Fibroblast of gingiva (primary cell): ENCODE data around the gene MRPL1.
A peak's percentile ranks its signal among the peaks of the same experiment; 100 is the strongest.
"Not testable (repeated sequence)": the region's sequence is repeated elsewhere in the genome, so short reads cannot be mapped to it uniquely, and the experiment has no call there.

ENCODE experiments used
- DNase-seq: peaks from one replicate; pipeline ENCODE4 v3.0.0-alpha.2; 2011; ENCODE audit warnings: low read depth

Gene MRPL1

DNA sequence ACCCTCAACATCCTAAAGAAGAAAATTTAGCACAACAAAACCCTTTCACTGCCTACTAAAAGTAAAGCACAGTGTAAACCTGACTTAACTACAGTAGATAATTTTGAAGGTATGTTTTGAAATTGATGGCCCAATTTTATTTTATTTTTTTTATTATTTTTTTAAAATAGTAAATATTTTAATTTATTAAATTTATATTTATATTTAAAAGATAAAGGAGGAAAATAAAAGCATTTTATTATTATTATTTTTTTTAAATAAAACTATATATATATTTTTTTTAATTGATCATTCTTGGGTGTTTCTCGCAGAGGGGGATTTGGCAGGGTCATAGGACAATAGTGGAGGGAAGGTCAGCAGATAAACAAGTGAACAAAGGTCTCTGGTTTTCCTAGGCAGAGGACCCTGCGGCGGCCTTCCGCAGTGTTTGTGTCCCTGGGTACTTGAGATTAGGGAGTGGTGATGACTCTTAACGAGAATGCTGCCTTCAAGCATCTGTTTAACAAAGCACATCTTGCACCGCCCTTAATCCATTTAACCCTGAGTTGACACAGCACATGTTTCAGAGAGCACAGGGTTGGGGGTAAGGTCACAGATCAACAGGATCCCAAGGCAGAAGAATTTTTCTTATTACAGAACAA, 120.4 kb downstream of the MRPL1 start:
- not testable (repeated sequence) for DNase-seq

DNA sequence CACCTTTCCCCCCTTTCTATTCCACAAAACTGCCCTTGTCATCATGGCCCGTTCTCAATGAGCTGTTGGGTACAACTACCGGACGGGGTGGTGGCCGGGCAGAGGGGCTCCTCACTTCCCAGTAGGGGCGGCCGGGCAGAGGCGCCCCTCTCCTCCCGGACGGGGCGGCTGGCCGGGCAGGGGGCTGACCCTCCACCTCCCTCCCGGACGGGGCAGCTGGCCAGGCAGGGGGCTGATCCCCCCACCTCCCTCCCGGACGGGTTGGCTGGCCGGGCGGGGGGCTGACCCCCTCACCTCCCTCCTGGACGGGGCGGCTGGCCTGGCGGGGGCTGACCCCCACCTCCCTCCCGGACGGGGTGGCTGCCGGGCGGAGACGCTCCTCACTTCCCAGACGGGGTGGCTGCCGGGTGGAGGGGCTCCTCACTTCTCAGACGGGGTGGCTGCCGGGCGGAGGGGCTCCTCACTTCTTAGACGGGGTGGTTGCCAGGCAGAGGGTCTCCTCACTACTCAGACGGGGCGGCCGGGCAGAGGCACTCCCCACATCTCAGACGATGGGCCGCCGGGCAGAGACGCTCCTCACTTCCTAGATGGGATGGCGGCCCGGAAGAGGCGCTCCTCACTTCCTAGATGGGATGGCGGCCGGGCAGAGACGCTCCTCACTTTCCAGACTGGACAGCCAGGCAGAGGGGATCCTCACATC, 121.1 kb downstream of the MRPL1 start:
- not testable (repeated sequence) for DNase-seq

DNA sequence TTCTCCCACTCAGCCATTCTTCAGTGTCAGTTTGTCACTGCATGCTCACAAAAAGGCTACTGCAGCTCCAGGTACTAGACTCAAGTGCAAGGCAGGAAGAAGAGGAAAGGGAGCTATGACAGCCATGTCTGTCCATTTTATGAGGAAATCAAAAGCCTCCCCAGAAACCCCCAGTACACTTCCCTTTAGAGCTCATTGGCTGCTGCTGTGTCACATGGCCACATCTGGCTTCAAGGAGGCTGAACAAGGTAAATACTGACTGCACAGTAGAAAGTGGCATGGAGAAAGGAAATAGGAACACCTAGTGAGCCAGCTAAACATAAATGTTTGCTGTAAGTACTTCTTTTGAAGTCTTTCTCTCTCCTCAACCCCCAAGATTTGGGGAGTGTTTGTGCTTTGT, 127.3 kb downstream of the MRPL1 start:
- no peak for DNase-seq

DNA sequence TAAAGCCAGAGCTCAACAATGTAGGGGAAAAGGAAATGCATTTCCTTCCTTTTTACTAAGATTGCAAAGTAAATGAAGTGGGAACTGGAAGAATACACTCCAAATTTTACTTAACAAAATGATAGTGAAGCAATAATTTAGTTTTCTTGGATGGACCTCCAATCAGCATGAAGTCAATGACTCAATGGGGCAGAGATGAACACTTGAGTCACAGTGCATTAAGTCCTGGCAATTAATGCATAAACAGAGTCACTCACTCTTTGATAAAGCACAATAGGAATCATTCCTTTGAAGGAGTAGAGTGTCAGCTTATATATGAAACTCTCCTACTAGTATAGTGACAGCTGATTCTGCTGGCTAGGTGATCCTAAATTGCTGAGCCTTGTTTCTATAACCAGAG, 127.8 kb downstream of the MRPL1 start:
- no peak for DNase-seq

DNA sequence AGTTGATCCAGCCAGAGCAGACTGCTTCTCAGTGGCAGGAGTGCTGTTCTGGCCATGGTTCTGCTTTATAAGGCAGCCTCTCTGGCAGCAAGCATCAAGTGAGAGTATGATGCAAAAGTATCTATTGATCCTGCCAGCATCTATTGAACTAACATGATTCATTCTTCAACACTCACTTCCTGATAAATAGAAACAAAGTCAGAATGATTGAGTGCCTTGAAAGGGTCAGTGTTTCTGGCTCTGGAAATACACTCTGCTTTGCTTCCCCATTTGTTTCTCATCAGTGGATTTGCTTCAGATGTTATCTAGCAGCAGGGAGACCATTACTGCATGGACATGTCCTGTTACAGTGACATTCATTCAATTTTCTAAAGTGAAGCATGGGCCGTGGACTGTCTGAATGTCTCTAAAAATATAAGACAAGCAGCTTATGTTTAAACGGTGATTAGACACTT, 128.3 kb downstream of the MRPL1 start:
- no peak for DNase-seq

DNA sequence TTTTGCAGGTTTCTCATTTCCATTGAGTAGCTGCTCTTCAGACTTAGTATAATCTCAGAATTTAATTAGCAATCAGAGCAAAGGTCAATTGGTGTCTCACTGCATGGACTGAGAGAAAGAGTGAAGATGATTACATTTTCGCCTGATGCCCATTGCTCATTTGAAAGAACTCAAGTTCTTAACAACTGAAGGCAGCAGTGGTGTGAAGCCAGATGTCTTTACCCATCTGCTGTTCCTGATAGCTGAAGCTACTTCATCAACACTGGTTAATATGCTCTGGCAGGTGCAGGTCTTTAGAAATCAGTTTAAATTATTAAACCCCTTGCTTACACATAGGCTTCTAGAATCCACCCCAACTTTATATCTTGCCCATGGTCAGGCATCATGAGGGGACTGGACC, 130.0 kb downstream of the MRPL1 start:
- DNase-seq = no peak

DNA sequence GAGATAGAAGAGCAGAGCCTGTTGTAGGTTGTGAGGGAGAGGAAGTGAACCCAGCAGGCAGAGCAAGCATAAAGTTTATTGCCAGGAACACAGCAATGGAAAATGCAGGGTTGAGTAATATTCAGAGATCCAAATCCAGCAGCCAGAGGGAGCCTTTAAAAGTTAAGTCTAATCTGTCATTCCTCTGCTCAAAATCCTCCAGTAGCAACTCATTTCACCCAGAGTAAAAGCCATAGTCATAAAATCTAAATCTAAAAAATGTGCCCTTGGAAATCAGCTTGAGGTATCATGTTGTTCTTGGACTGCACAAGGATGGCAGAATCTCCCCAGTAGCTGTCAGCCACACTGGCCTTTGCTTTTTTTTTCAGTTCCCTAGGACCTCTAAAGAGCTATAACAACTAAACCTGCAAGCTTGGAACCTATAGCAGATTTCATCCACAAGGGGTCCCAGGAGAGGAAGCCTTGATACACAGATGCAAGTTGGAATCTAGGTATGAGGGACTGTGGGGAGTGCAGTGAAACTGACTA, 131.6 kb downstream of the MRPL1 start:
- DNase-seq = peak; percentile 63

DNA sequence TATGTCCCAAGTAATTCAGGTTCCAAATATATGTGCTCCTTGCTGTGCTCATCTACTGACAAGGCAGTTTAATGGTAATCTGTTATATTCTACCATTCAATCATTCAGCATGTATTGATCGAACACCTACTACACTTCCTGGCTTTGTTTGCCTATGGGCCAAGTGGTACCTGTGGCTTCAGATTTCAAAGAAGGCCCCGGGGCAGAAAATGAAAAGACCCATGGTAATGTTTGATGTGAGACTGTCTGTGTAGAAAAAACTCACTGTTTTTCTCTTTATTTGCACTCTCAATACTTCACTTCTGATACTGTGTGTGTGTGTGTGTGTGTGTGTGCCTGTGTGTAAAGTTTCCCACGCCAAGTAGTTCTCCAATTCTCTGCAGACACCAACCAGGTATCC, 133.4 kb downstream of the MRPL1 start:
- no peak for DNase-seq

DNA sequence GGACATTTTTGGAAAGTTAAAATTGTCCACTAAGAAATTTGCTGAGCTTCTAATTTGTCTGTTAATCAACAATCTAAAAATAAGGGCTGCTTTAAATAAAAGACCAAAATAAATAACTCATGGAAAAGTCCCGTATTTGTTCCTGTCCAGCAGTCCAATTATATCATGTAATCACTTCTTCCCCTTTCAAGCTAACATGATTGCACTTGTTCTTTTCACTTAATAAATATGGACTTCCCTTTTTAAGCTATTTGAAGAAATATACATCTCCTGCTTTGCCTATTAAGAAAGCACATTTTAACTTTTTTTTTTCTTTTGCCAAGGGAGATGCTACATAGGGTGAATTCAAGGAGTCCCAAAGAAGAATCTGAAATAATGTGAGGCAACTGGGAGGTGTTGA, 138.9 kb downstream of the MRPL1 start:
- DNase-seq = no peak

DNA sequence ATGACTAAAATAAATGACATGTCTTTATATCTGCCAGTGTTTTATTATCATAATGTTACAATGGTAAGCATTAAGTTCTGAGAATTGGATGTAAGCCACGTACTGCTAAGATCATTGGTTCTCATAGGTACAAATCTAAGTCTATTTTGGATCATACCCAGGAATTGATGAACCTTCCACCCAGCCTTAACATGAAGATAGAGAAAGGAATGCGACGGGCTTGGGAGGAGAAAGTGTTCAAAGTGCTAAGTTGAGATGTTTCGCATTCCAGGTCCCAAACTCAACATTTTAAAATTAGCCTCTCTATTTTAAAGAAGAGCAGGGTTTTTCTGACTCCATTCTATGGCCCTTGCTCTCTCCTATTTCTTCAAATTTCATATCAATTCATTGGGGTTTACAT, 139.6 kb downstream of the MRPL1 start:
- no peak for DNase-seq
